HEK293 (cell line): ENCODE measurements around the gene TMCC2.
A peak's percentile ranks its signal among the peaks of the same experiment; 100 is the strongest.

Experiments used
- CTCF ChIA-PET: fragments of 350-600 bp; formaldehyde crosslinking; extraction: SDS; loops from one replicate; lab custom pipeline; 2021; ENCODE audit warnings: antibody characterized with exemption; lab: Yijun Ruan, JAX
- POLR2A ChIA-PET: fragments of 300-600 bp; formaldehyde crosslinking; extraction: SDS; loops from one replicate; lab custom pipeline; 2020; ENCODE audit warnings: antibody characterized with exemption, inconsistent platforms; lab: Yijun Ruan, JAX
- H3K27ac ChIP-seq: fragments of 200-500 bp; sonication (Bioruptor generic); 2 replicates; pipeline ENCODE4 v1.5.1; 2014; ENCODE audit warnings: low read depth, low read length, control low read depth, inconsistent platforms; ENCODE audit errors: extremely low read depth
- H3K36me3 ChIP-seq, 2 experiments: fragments of 200-500 bp in 1 of 2; sonication (Bioruptor generic) in 1 of 2; 1 replicate in 1 of 2; 2 replicates in 1 of 2; pipeline ENCODE4 v1.5.1; 2014 to 2017; ENCODE audit warnings: inconsistent platforms in 2 of 2, low read length in 2 of 2; ENCODE audit not compliant: control insufficient read depth in 2 of 2, insufficient read depth in 1 of 2
- H3K4me1 ChIP-seq: fragments of 200-500 bp; sonication (Bioruptor generic); 2 replicates; pipeline ENCODE4 v1.5.1; 2014; ENCODE audit warnings: mild to moderate bottlenecking, low read length, inconsistent platforms; ENCODE audit not compliant: control insufficient read depth, insufficient read depth
- H3K4me3 ChIP-seq: 2 replicates; pipeline ENCODE4 v1.5.1; 2011; ENCODE audit warnings: low read depth, mild to moderate bottlenecking, control low read depth, low read length, moderate library complexity
- H3K9me3 ChIP-seq: fragments of 200-500 bp; sonication (Bioruptor generic); 2 replicates; pipeline ENCODE4 v1.5.1; 2014; ENCODE audit warnings: low read depth, low read length, inconsistent platforms; ENCODE audit not compliant: control insufficient read depth, insufficient read depth
- BCL6B ChIP-seq: fragments of 450-650 bp; formaldehyde crosslinking; IDR thresholded peaks from 2 replicates; pipeline ENCODE4 v1.5.1; 2017; ENCODE audit warnings: missing biosample characterization, missing genetic modification characterization
- GLIS2 ChIP-seq: fragments of 450-650 bp; formaldehyde crosslinking; IDR thresholded peaks from 2 replicates; pipeline ENCODE4 v1.5.1; 2016; ENCODE audit warnings: missing biosample characterization, missing genetic modification characterization
- KLF17 ChIP-seq: fragments of 450-650 bp; formaldehyde crosslinking; IDR thresholded peaks from 2 replicates; pipeline ENCODE4 v1.5.1; 2016; ENCODE audit warnings: missing biosample characterization, missing genetic modification characterization
- PRDM6 ChIP-seq: fragments of 450-650 bp; formaldehyde crosslinking; IDR thresholded peaks from 2 replicates; pipeline ENCODE4 v1.5.1; 2017; ENCODE audit warnings: missing biosample characterization, missing genetic modification characterization
- SP7 ChIP-seq: fragments of 450-650 bp; formaldehyde crosslinking; IDR thresholded peaks from 2 replicates; pipeline ENCODE4 v1.5.1; 2016; ENCODE audit warnings: missing biosample characterization, missing genetic modification characterization
- TRIM28 ChIP-seq: IDR thresholded peaks from 2 replicates; pipeline ENCODE4 v1.6.1; 2011; ENCODE audit warnings: low read length, control low read depth, borderline replicate concordance
- ZBTB17 ChIP-seq: fragments of 450-650 bp; formaldehyde crosslinking; IDR thresholded peaks from 2 replicates; pipeline ENCODE4 v1.5.1; 2016; ENCODE audit warnings: missing biosample characterization, missing genetic modification characterization
- ZNF114 ChIP-seq: fragments of 450-650 bp; formaldehyde crosslinking; IDR thresholded peaks from 2 replicates; pipeline ENCODE4 v1.5.0; 2017; ENCODE audit warnings: missing biosample characterization, missing genetic modification characterization
- ZNF2 ChIP-seq: fragments of 450-650 bp; formaldehyde crosslinking; IDR thresholded peaks from 2 replicates; pipeline ENCODE4 v1.5.1; 2016; ENCODE audit warnings: missing biosample characterization, missing genetic modification characterization
- ZNF354C ChIP-seq: fragments of 450-650 bp; formaldehyde crosslinking; IDR thresholded peaks from 2 replicates; pipeline ENCODE4 v1.5.1; 2016; ENCODE audit warnings: missing biosample characterization, missing genetic modification characterization, low read depth, borderline replicate concordance
- ZNF48 ChIP-seq: fragments of 450-650 bp; formaldehyde crosslinking; IDR thresholded peaks from 2 replicates; pipeline ENCODE4 v1.5.1; 2016; ENCODE audit warnings: missing biosample characterization, missing genetic modification characterization
- ZNF518A ChIP-seq: fragments of 450-650 bp; formaldehyde crosslinking; conservative IDR thresholded peaks from 2 replicates; pipeline ENCODE4 v1.5.1; 2016; ENCODE audit warnings: low read depth, missing biosample characterization, missing genetic modification characterization
- ZNF548 ChIP-seq: fragments of 450-650 bp; formaldehyde crosslinking; IDR thresholded peaks from 2 replicates; pipeline ENCODE4 v1.5.1; 2016; ENCODE audit warnings: missing biosample characterization, missing genetic modification characterization
- ZNF580 ChIP-seq: fragments of 450-650 bp; formaldehyde crosslinking; IDR thresholded peaks from 2 replicates; pipeline ENCODE4 v1.5.1; 2016; ENCODE audit warnings: missing biosample characterization, missing genetic modification characterization
- ZNF600 ChIP-seq: fragments of 450-650 bp; formaldehyde crosslinking; IDR thresholded peaks from 2 replicates; pipeline ENCODE4 v1.5.1; 2016; ENCODE audit warnings: missing biosample characterization, missing genetic modification characterization
- ZNF629 ChIP-seq: fragments of 450-650 bp; formaldehyde crosslinking; IDR thresholded peaks from 2 replicates; pipeline ENCODE4 v1.5.1; 2017; ENCODE audit warnings: missing biosample characterization, missing genetic modification characterization
- ZNF658 ChIP-seq: fragments of 450-650 bp; formaldehyde crosslinking; IDR thresholded peaks from 2 replicates; pipeline ENCODE4; 2016; ENCODE audit warnings: missing biosample characterization, missing genetic modification characterization
- ZNF664 ChIP-seq: fragments of 450-650 bp; formaldehyde crosslinking; IDR thresholded peaks from 2 replicates; pipeline ENCODE4 v1.5.1; 2016; ENCODE audit warnings: missing biosample characterization, missing genetic modification characterization
- ZNF837 ChIP-seq: fragments of 450-650 bp; formaldehyde crosslinking; IDR thresholded peaks from 2 replicates; pipeline ENCODE4 v1.5.1; 2016; ENCODE audit warnings: missing biosample characterization, missing genetic modification characterization
- ZSCAN23 ChIP-seq: fragments of 450-650 bp; formaldehyde crosslinking; IDR thresholded peaks from 2 replicates; pipeline ENCODE4 v1.5.1; 2016; ENCODE audit warnings: missing biosample characterization, missing genetic modification characterization

Gene TMCC2

GRCh38 chr1:205190845-205191577, 36.7 kb upstream of the TMCC2 start:
- no peak overlapping the region for H3K27ac ChIP-seq
- peaks cover 3% of the 10 kb centered on the region; the same call in 1 of the 2 replicates for H3K4me1 ChIP-seq
- CTCF ChIA-PET, result interaction anchor here (0.6 to 1.1 kb wide), 5 partner anchors 7 to 132 kb away, joined by 3 read pairs; partner anchors contain the start of gene TMCC2
- no peak overlapping the region for H3K4me3 ChIP-seq
- no peaks in the 10 kb centered on the region for H3K9me3 ChIP-seq
- peak; percentile 50; the same call in 1 of the 2 replicates for TF ChIP-seq ZBTB17 (tag by site-specific recombination)
- TF ChIP-seq ZNF548 (tag by site-specific recombination), result no peak
- no peak for TF ChIP-seq ZNF2
- peak; percentile 51; the same call in 1 of the 2 replicates for TF ChIP-seq ZNF600 (tag by site-specific recombination)
- TF ChIP-seq, all 188 proteins: peak for 2
- peaks cover 0 to 14% of the 10 kb centered on the region in 2 experiments; a peak in 1 of 3 replicates for H3K36me3 ChIP-seq
- POLR2A ChIA-PET, result interaction anchor here (0.7 kb wide), 1 partner anchor 20 kb away, joined by 3 read pairs; no protein-coding TSS in a partner anchor

GRCh38 chr1:205191622-205192021, 36.1 kb upstream of the TMCC2 start:
- Histone ChIP-seq H3K27ac (no peak overlapping the region), H3K9me3 (no peaks in the 10 kb centered on the region), H3K36me3 (peaks cover 0 to 7% of the 10 kb centered on the region in 2 experiments; a peak in 1 of 3 replicates), H3K4me3 (no peak overlapping the region), H3K4me1 (peaks cover 3% of the 10 kb centered on the region; the same call in 1 of the 2 replicates)
- CTCF ChIA-PET, result interaction anchor here (0.6 to 1.0 kb wide), 3 partner anchors 36 to 291 kb away, joined by 3 read pairs; partner anchors contain the start of gene TMCC2
- POLR2A ChIA-PET, result no interaction called here
- TF ChIP-seq PRDM6 (tag by site-specific recombination) (peak; percentile 37; the same call in 1 of the 2 replicates), TRIM28 (no peak), ZNF48 (tag by site-specific recombination) (no peak)

GRCh38 chr1:205192287-205192686, 35.5 kb upstream of the TMCC2 start:
- CTCF ChIA-PET, result interaction anchor here (0.6 to 0.7 kb wide), 3 partner anchors 48 to 292 kb away, joined by 3 read pairs; no protein-coding TSS in a partner anchor
- POLR2A ChIA-PET, result no interaction called here
- peaks cover 0 to 3% of the 10 kb centered on the region in 2 experiments; a peak in 1 of 3 replicates for H3K36me3 ChIP-seq
- H3K4me3 ChIP-seq, result no peak overlapping the region
- no peak overlapping the region for H3K27ac ChIP-seq
- H3K9me3 ChIP-seq, result no peaks in the 10 kb centered on the region
- H3K4me1 ChIP-seq, result peaks cover 3% of the 10 kb centered on the region; the same call in 1 of the 2 replicates
- no peak for TF ChIP-seq BCL6B (tag by site-specific recombination)
- no peak for TF ChIP-seq ZNF664 (tag by site-specific recombination)
- no peak for TF ChIP-seq ZNF114 (tag by site-specific recombination)
- TF ChIP-seq GLIS2 (tag by site-specific recombination), result no peak
- no peak for TF ChIP-seq ZNF580
- no peak for TF ChIP-seq ZNF658 (tag by site-specific recombination)
- no peak for TF ChIP-seq KLF17
- no peak for TF ChIP-seq SP7 (tag by site-specific recombination)
- no peak for TF ChIP-seq ZNF837
- no peak for TF ChIP-seq ZNF354C (tag by site-specific recombination)
- TF ChIP-seq ZNF518A (tag by site-specific recombination), result no peak
- TF ChIP-seq ZNF629 (tag by site-specific recombination), result no peak
- TF ChIP-seq ZSCAN23 (tag by site-specific recombination), result no peak
